ENCODE results near the gene HLCS.

- TF ChIP-seq CTCF (IDR thresholded peaks at IDR 0.05; ENCODE audit: poor library complexity) (no peak), EZH2phosphoT487 (IDR thresholded peaks at IDR 0.05; ENCODE audit: low read depth, severe bottlenecking, unreplicated experiment) (no peak), EZH2 (IDR thresholded peaks at IDR 0.05; ENCODE audit: borderline replicate concordance) (no peak)
Measured at GRCh38 chr21:36791180-36791579, 175.3 kb downstream of the HLCS start.
